Medulla oblongata (tissue), 1 donor: ENCODE data around the gene CNPPD1.

Experiments
- DNase-seq: peaks from one replicate; pipeline ENCODE4 v3.0.0-alpha.2; 2015; ENCODE audit errors: extremely low spot score

Gene CNPPD1

GRCh38 chr2:219179601-219180465, 3.1 kb upstream of the CNPPD1 start:
- DNase-seq, result no peak

GRCh38 chr2:219178377-219179175, 1.9 kb upstream of the CNPPD1 start:
- DNase-seq, result peak; percentile 35

- peak; percentile 92 for DNase-seq
These were observed 1.0 kb upstream of the CNPPD1 start, which contains the start of gene RETREG2 for GRCh38 chr2:219177552-219178376. Gene RETREG2, plus strand, starts transcription at chr2:219178275. Its CDS starts 78 bp downstream, at chr2:219178353.

- peak; percentile 60 for DNase-seq
These were observed 552 bp downstream of the CNPPD1 start for GRCh38 chr2:219175928-219176817.

GRCh38 chr2:219175486-219175885, 1.2 kb downstream of the CNPPD1 start:
- DNase-seq, result no peak

- DNase-seq, result no peak
These were observed 1.9 kb downstream of the CNPPD1 start for GRCh38 chr2:219174801-219175200.

- DNase-seq, result no peak
These were observed 2.6 kb downstream of the CNPPD1 start for GRCh38 chr2:219174146-219174545.

GRCh38 chr2:219173176-219173575, 3.5 kb downstream of the CNPPD1 start:
- no peak for DNase-seq

- DNase-seq, result no peak
These were observed 4.2 kb downstream of the CNPPD1 start for GRCh38 chr2:219172231-219173154.

GRCh38 chr2:219171231-219171651, 5.5 kb downstream of the CNPPD1 start:
- peak; percentile 74 for DNase-seq

- DNase-seq, result no peak
These were observed 6.6 kb downstream of the CNPPD1 start, which contains the start of gene SLC23A3 for GRCh38 chr2:219169930-219170654. Gene SLC23A3, minus strand, starts transcription at chr2:219170029. Its CDS starts 45 bp downstream, at chr2:219169984.

GRCh38 chr2:219168932-219169331, 7.8 kb downstream of the CNPPD1 start:
- DNase-seq, result no peak

- no peak for DNase-seq
These were observed 8.2 kb downstream of the CNPPD1 start for GRCh38 chr2:219168526-219168925.

GRCh38 chr2:219167997-219168396, 8.7 kb downstream of the CNPPD1 start:
- DNase-seq, result no peak

- DNase-seq, result no peak
These were observed 11.4 kb downstream of the CNPPD1 start for GRCh38 chr2:219165058-219165911.

GRCh38 chr2:219163156-219163555, 13.6 kb downstream of the CNPPD1 start:
- no peak for DNase-seq

- DNase-seq, result no peak
These were observed 15.6 kb downstream of the CNPPD1 start for GRCh38 chr2:219161097-219161496.
